Hematopoietic multipotent progenitor cell treated with erythropoietin and hydrocortisone succinate and interleukin-3 and kit ligand, for 4 days (in vitro differentiated cells): ENCODE results near the gene CDH22.
A peak's percentile ranks its signal among the peaks of the same experiment; 100 is the strongest.

Experiments used
- DNase-seq: peaks from one replicate; pipeline ENCODE4 v3.0.0-alpha.2; 2015

CDH22 gene

GRCh38 chr20:46308258-46309157 is at the start of gene CDH22:
Gene CDH22 (minus strand): TSS chr20:46308498. CDS start chr20:46251294, 57,204 bp downstream.
- peak; percentile 73 for DNase-seq

GRCh38 chr20:46357030-46357514 is 48.8 kb upstream of the CDH22 start:
- peak; percentile 49 for DNase-seq

- no peak for DNase-seq
Measured at GRCh38 chr20:46356195-46357029, 48.1 kb upstream of the CDH22 start.

GRCh38 chr20:46355778-46356177 is 47.5 kb upstream of the CDH22 start:
- no peak for DNase-seq

GRCh38 chr20:46354920-46355654 is 46.8 kb upstream of the CDH22 start:
- DNase-seq, result no peak

- DNase-seq, result no peak
Measured at GRCh38 chr20:46354207-46354555, 45.9 kb upstream of the CDH22 start.

- DNase-seq, result no peak
Measured at GRCh38 chr20:46353500-46354206, 45.4 kb upstream of the CDH22 start.

GRCh38 chr20:46352370-46352938 is 44.2 kb upstream of the CDH22 start:
- no peak for DNase-seq

- DNase-seq, result no peak
Measured at GRCh38 chr20:46351357-46352058, 43.2 kb upstream of the CDH22 start.

GRCh38 chr20:46350986-46351267 is 42.6 kb upstream of the CDH22 start:
- no peak for DNase-seq

GRCh38 chr20:46350201-46350985 is 42.1 kb upstream of the CDH22 start:
- peak; percentile 70 for DNase-seq

- no peak for DNase-seq
Measured at GRCh38 chr20:46349742-46350056, 41.4 kb upstream of the CDH22 start.

GRCh38 chr20:46349035-46349741 is 40.9 kb upstream of the CDH22 start:
- DNase-seq, result peak; percentile 71

GRCh38 chr20:46347841-46348803 is 39.8 kb upstream of the CDH22 start:
- no peak for DNase-seq

GRCh38 chr20:46346770-46347169 is 38.5 kb upstream of the CDH22 start:
- DNase-seq, result no peak

GRCh38 chr20:46344488-46345162 is 36.3 kb upstream of the CDH22 start:
- no peak for DNase-seq

- DNase-seq, result no peak
Measured at GRCh38 chr20:46343975-46344357, 35.7 kb upstream of the CDH22 start.

- peak; percentile 31 for DNase-seq
Measured at GRCh38 chr20:46343348-46343974, 35.2 kb upstream of the CDH22 start.
